ENCODE data around the gene RPGRIP1L.

The RPGRIP1L gene

DNA sequence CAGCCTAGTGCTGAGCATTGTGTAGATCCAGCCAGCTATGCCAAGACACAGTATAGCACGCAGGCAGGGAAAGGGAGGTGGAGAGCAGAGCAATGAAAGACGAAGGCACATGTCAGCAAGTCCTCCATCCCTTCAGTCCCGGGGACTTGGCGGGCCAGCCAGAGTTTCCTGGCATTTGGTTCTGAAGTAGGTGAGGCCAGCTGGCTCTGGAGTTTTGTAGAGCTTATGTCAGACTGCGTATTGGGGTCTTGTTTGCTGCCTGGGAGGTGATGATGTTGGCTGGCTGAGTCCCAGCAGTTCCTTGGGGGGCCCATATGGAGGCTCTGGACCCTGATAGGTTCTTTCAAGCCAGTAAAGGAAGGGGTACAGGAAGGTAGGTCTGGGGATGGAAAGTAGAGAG, 144.9 kb downstream of the RPGRIP1L start:
- TF ChIP-seq CTCF (IDR thresholded peaks at IDR 0.05; ENCODE audit: low read depth, low read length, missing control alignments) = no peak
- no peak for DNase-seq (ENCODE audit: extremely low read depth, low read depth)
- H3K4me3 ChIP-seq (replicated peaks; ENCODE audit: low read depth, low read length) = no peak overlapping the region

- no peak for DNase-seq (ENCODE audit: extremely low read depth, low read depth)
- TF ChIP-seq CTCF (IDR thresholded peaks at IDR 0.05; ENCODE audit: low read depth, low read length, missing control alignments) = no peak
- H3K4me3 ChIP-seq (replicated peaks; ENCODE audit: low read depth, low read length) = no peak overlapping the region
These were observed 147.1 kb downstream of the RPGRIP1L start for GRCh38 chr16:53556521-53556920.

DNA sequence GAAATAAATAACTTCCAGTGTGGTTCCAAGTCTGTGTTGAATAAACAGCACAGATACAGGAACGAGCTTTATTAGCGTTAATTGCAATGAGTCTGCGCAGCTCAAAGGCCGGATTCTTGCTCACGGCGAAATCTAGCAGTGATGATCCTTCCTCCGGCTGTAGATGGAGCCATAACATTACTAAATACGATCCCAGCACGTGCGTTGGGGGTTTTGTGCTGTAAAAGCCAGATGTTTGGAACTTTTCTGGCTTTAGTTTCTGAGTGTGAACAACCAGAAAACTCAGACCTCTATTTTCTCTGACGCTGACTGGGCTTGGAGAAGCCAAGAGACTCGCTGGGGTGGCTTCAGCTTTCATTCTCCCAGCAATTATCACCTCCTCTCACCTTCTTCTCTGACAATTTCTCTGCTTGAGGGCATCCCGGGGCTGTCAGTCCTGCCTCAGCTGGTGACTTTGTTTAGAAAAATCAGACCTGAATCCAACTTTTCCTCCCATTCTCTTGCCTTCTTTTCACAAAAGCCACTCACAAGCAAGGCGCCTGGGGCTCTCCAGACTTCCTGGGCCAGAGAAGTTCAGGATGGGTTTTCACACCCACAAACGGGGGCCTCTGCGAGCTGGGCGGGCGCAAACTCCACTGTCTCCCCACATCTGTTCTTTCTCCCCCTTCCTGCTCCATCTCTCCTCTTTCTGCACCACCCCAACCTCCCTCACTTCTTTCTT, 153.5 kb downstream of the RPGRIP1L start:
- TF ChIP-seq CTCF (IDR thresholded peaks at IDR 0.05; ENCODE audit: low read depth, low read length, missing control alignments) = peak; percentile 73
- no peak overlapping the region for H3K4me3 ChIP-seq (replicated peaks; ENCODE audit: low read depth, low read length)
- peak; percentile 84 for DNase-seq (ENCODE audit: extremely low read depth, low read depth)

Measured in HFF-Myc (cell line).